ENCODE results near the gene CHMP1A. TPM values are rescaled to one million over a fixed set of nuclear protein-coding genes. Genes with fewer than 3 reads are reported as not detected.
A peak's percentile ranks its signal among the peaks of the same experiment; 100 is the strongest.

CHMP1A gene
- polyA plus RNA-seq, 1 donor (not counting 4 experiments of a cell fraction or from before 2014, with no cell fraction given): 64.1 TPM

DNA sequence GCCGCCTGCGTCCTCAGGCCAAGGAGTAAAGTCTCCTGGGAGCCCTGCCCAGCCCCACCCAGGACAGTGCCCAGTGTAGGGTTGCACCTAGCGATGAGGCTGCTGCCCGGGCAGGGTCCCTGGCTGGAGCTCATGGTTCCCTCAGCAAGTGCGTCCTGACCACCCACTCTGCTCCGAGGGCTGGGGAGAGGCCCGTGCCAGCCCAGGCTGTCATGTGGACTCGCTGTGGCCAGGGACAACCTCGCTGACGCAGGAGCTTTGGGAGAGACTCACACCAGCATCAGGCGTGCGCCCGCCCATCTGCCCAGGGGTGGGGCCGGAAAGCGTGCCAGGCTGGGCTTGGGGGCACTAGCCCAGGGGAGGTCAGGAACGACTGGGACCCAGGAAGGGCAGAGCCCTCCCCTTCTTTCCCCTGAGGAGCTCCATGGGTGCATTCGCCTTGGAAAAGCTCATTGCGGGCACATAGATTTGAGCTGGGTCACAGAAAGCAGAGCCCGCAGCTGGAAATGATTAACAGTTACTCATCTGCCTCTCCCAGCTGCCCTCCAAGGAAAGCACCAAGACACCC, 24.4 kb downstream of the CHMP1A start:
- peak; percentile 71 for DNase-seq (ENCODE audit: low read depth, low spot score)
- Histone ChIP-seq H3K4me3 (ENCODE audit: control insufficient read depth in 2 of 3, extremely low read depth in 1 of 3, insufficient read depth in 2 of 3, low read depth in 1 of 3, low read length in 3 of 3) (peak overlapping the region in 1 of 3 experiments; percentile 38), H3K27ac (ENCODE audit: control insufficient read depth, insufficient read depth, low read length) (peak overlapping the region; percentile 49), H3K9ac (ENCODE audit: control insufficient read depth, extremely low read depth, insufficient read depth, low read length) (peak overlapping the region; percentile 41), H3K4me2 (ENCODE audit: control insufficient read depth, extremely low read depth, insufficient read depth, low read depth, low read length) (peak overlapping the region; percentile 64), H3K4me1 (ENCODE audit: control insufficient read depth, extremely low read depth, insufficient read depth, low read length) (peaks cover 17% of the 10 kb centered on the region), H3K9me3 (ENCODE audit: control insufficient read depth, low read depth, low read length) (peaks cover 3% of the 10 kb centered on the region), H2AFZ (ENCODE audit: control insufficient read depth, low read length) (peak overlapping the region; percentile 68), H3K36me3 (ENCODE audit: control insufficient read depth in 2 of 2, extremely low read depth in 1 of 2, insufficient read depth in 2 of 2, low read length in 2 of 2) (no peaks in the 10 kb centered on the region), H3K9me1 (ENCODE audit: control insufficient read depth, extremely low read depth, insufficient read depth, low read length) (no peaks in the 10 kb centered on the region), H4K20me1 (ENCODE audit: control insufficient read depth, extremely low read depth, insufficient read depth, low read length) (no peaks in the 10 kb centered on the region), H3K79me2 (ENCODE audit: control insufficient read depth, insufficient read depth, low read length) (no peaks in the 10 kb centered on the region), H3K27me3 (ENCODE audit: control insufficient read depth, extremely low read depth, insufficient read depth, low read length) (peaks cover 6% of the 10 kb centered on the region)
- FAIRE-seq: peak; percentile 73
- dilution Hi-C loops (cut with MboI; ENCODE audit: extremely low pct_ligation_motif_present, low sequenced_read_pairs): no loop called here
- no peak for TF ChIP-seq EZH2 (IDR thresholded peaks at IDR 0.05; ENCODE audit: low read length)
- TF ChIP-seq, protein P1, sequence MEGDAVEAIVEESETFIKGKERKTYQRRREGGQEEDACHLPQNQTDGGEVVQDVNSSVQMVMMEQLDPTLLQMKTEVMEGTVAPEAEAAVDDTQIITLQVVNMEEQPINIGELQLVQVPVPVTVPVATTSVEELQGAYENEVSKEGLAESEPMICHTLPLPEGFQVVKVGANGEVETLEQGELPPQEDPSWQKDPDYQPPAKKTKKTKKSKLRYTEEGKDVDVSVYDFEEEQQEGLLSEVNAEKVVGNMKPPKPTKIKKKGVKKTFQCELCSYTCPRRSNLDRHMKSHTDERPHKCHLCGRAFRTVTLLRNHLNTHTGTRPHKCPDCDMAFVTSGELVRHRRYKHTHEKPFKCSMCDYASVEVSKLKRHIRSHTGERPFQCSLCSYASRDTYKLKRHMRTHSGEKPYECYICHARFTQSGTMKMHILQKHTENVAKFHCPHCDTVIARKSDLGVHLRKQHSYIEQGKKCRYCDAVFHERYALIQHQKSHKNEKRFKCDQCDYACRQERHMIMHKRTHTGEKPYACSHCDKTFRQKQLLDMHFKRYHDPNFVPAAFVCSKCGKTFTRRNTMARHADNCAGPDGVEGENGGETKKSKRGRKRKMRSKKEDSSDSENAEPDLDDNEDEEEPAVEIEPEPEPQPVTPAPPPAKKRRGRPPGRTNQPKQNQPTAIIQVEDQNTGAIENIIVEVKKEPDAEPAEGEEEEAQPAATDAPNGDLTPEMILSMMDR (optimal IDR thresholded peaks at IDR 0.05 in 1 of 3, IDR thresholded peaks at IDR 0.05 in 1 of 3, conservative IDR thresholded peaks at IDR 0.05 in 1 of 3; ENCODE audit: extremely low read depth in 1 of 3, insufficient read depth in 2 of 3, low read length in 3 of 3): no peak

DNA sequence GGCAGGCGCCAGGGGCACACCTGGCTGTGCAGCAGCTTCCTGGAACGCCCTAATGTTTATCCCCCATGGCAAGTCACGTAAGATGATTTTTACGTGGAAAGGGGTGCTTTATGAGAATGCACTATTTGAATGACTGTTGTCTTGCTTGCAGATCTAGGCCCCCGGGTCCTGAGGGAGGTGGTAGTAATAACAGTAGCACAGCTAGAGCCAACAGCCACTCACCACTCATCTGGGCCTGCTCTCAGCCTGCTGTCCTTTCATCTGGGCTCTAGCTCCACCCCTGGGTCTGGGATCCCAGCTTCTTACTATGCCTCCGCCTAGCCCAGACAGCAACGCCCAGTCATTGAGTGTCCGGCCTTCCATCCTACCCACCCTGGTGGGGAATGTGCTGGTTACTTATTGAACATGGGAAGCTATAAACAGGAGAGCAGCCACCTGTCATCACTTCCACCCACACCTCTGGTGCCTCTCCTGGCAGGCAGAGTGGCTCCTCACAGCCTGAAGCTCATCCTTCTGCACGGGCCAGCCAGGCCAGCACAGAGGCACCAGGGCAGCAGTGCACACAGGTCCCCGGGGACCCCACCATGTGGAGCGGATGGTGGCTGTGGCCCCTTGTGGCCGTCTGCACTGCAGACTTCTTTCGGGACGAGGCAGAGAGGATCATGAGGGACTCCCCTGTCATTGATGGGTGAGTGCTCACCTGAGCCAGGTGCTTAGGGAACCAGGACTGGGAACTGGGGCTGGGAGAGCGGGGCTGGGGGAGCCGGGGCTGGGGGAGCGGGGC, 27.5 kb downstream of the CHMP1A start:
- peaks cover 17% of the 10 kb centered on the region for H3K4me1 ChIP-seq (ENCODE audit: control insufficient read depth, extremely low read depth, insufficient read depth, low read length)
- H3K79me2 ChIP-seq (ENCODE audit: control insufficient read depth, insufficient read depth, low read length): no peaks in the 10 kb centered on the region
- no peak overlapping the region for H2AFZ ChIP-seq (ENCODE audit: control insufficient read depth, low read length)
- H3K36me3 ChIP-seq (ENCODE audit: control insufficient read depth in 2 of 2, extremely low read depth in 1 of 2, insufficient read depth in 2 of 2, low read length in 2 of 2): no peaks in the 10 kb centered on the region
- peaks cover 13% of the 10 kb centered on the region for H3K27me3 ChIP-seq (ENCODE audit: control insufficient read depth, extremely low read depth, insufficient read depth, low read length)
- dilution Hi-C loops (cut with MboI; ENCODE audit: extremely low pct_ligation_motif_present, low sequenced_read_pairs): no loop called here
- H3K9me3 ChIP-seq (ENCODE audit: control insufficient read depth, low read depth, low read length): peaks cover 3% of the 10 kb centered on the region
- no peaks in the 10 kb centered on the region for H4K20me1 ChIP-seq (ENCODE audit: control insufficient read depth, extremely low read depth, insufficient read depth, low read length)
- DNase-seq (ENCODE audit: low read depth, low spot score) (no peak), FAIRE-seq (no peak)
- H3K4me3 ChIP-seq (ENCODE audit: control insufficient read depth in 2 of 3, extremely low read depth in 1 of 3, insufficient read depth in 2 of 3, low read depth in 1 of 3, low read length in 3 of 3): no peak overlapping the region
- no peak overlapping the region for H3K9ac ChIP-seq (ENCODE audit: control insufficient read depth, extremely low read depth, insufficient read depth, low read length)
- H3K4me2 ChIP-seq (ENCODE audit: control insufficient read depth, extremely low read depth, insufficient read depth, low read depth, low read length): no peak overlapping the region
- TF ChIP-seq, protein P1 (optimal IDR thresholded peaks at IDR 0.05 in 1 of 3, IDR thresholded peaks at IDR 0.05 in 1 of 3, conservative IDR thresholded peaks at IDR 0.05 in 1 of 3; ENCODE audit: extremely low read depth in 1 of 3, insufficient read depth in 2 of 3, low read length in 3 of 3): no peak
- TF ChIP-seq EZH2 (IDR thresholded peaks at IDR 0.05; ENCODE audit: low read length): no peak
- no peaks in the 10 kb centered on the region for H3K9me1 ChIP-seq (ENCODE audit: control insufficient read depth, extremely low read depth, insufficient read depth, low read length)
- H3K27ac ChIP-seq (ENCODE audit: control insufficient read depth, insufficient read depth, low read length): no peak overlapping the region
